ENCODE measurements around the gene TM9SF1. TPM values are rescaled to one million over a fixed set of nuclear protein-coding genes. Genes with fewer than 3 reads are reported as not detected.

TM9SF1 gene
- total and polyA plus RNA-seq, 2 of the 13 experiments (the other 11 are each of a cell fraction or from before 2014, with no cell fraction given) = 83.2 to 110 TPM

- TF ChIP-seq IKZF4 (CRISPR knock-in tag; IDR thresholded peaks at IDR 0.05; ENCODE audit: borderline replicate concordance, low read depth, not compliant biosample characterization) (no peak), ZNF205 (CRISPR knock-in tag; IDR thresholded peaks at IDR 0.05) (no peak), TFDP2 (CRISPR knock-in tag; IDR thresholded peaks at IDR 0.05) (no peak), ZNF329 (CRISPR knock-in tag; IDR thresholded peaks at IDR 0.05; ENCODE audit: low read depth) (no peak), PAWR (CRISPR knock-in tag; IDR thresholded peaks at IDR 0.05; ENCODE audit: borderline replicate concordance) (no peak), ZNF431 (CRISPR knock-in tag; IDR thresholded peaks at IDR 0.05; ENCODE audit: borderline replicate concordance, low read depth) (no peak), ATF2 (CRISPR knock-in tag; IDR thresholded peaks at IDR 0.05) (no peak), ZNF580 (CRISPR knock-in tag; IDR thresholded peaks at IDR 0.05; ENCODE audit: borderline replicate concordance, low read depth) (no peak), NFE2L2 (IDR thresholded peaks at IDR 0.05; ENCODE audit: low read length) (no peak), MIXL1 (CRISPR knock-in tag; IDR thresholded peaks at IDR 0.05) (no peak), MEF2D (CRISPR knock-in tag; IDR thresholded peaks at IDR 0.05) (no peak), NFYB (CRISPR knock-in tag; IDR thresholded peaks at IDR 0.05) (no peak), ZNF326 (CRISPR knock-in tag; IDR thresholded peaks at IDR 0.05; ENCODE audit: borderline replicate concordance) (no peak), ZNF281 (CRISPR knock-in tag; IDR thresholded peaks at IDR 0.05; ENCODE audit: borderline replicate concordance) (no peak), THAP11 (CRISPR knock-in tag; IDR thresholded peaks at IDR 0.05) (no peak; the same call in 1 of the 2 replicates), PAX8 (CRISPR knock-in tag; IDR thresholded peaks at IDR 0.05; ENCODE audit: borderline replicate concordance) (0 out of 2 replicates have a peak, but pooled peaks have one; percentile 9), BCL3 (CRISPR knock-in tag; IDR thresholded peaks at IDR 0.05) (no peak), FOXP1 (IDR thresholded peaks at IDR 0.05) (no peak), FOXP1 (CRISPR knock-in tag; IDR thresholded peaks at IDR 0.05) (no peak)
- TF ChIP-seq, protein P1, sequence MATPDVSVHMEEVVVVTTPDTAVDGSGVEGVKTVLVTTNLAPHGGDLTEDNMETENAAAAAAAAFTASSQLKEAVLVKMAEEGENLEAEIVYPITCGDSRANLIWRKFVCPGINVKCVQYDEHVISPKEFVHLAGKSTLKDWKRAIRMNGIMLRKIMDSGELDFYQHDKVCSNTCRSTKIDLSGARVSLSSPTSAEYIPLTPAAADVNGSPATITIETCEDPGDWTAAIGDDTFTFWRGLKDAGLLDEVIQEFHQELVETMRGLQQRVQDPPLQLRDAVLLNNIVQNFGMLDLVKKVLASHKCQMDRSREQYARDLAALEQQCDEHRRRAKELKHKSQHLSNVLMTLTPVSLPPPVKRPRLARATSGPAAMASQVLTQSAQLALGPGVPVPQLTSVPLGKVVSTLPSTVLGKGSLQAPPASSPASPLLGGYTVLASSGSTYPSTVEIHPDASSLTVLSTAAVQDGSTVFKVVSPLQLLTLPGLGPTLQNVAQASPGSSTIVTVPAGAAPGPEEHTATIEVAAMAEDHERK (CRISPR knock-in tag; IDR thresholded peaks at IDR 0.05; ENCODE audit: low read depth) = no peak
- TF ChIP-seq, protein P2, sequence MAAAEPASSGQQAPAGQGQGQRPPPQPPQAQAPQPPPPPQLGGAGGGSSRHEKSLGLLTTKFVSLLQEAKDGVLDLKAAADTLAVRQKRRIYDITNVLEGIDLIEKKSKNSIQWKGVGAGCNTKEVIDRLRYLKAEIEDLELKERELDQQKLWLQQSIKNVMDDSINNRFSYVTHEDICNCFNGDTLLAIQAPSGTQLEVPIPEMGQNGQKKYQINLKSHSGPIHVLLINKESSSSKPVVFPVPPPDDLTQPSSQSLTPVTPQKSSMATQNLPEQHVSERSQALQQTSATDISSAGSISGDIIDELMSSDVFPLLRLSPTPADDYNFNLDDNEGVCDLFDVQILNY (CRISPR knock-in tag; conservative IDR thresholded peaks at IDR 0.05) = no peak
These were observed 3.7 kb upstream of the TM9SF1 start (continued) for GRCh38 chr14:24198814-24199524.
